ENCODE data around the gene AKAP5.

The AKAP5 gene, protein sequence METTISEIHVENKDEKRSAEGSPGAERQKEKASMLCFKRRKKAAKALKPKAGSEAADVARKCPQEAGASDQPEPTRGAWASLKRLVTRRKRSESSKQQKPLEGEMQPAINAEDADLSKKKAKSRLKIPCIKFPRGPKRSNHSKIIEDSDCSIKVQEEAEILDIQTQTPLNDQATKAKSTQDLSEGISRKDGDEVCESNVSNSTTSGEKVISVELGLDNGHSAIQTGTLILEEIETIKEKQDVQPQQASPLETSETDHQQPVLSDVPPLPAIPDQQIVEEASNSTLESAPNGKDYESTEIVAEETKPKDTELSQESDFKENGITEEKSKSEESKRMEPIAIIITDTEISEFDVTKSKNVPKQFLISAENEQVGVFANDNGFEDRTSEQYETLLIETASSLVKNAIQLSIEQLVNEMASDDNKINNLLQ

DNA sequence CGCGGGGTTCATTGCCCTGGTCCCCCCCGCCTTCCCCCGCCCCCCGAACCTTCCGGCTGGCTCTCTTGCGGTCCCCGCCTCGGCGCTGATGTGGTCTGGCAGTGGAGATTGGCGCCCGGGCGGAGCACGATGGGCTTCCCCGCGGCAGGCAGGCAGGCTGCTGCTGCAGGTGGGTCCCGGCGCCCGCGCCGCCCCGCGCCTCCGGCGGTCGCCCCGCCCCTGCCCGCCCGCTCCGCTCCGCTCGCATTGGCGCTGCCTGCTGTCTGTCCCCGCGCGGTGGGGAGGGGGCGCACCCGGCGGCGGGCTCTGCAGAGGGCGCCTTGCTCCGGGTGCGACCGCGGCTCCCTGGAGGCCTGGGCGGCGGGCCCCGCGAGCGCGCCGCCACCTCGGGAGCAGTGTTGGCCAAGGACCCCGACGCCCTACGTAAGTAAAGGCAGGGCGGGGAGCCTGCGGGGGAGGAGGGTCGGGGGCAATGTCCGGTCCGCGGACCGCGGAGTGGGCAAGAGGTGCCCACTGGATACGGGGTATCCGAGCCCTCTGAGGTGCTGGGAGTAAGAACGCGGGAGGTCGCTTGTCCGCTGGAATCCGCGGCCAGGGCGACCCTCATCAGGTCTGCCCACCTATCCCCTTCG lies at the start of gene AKAP5:
Gene AKAP5 (plus strand): TSS at position 309 of the 632 bp plus-strand sequence. CDS start 2,896 bp downstream, outside the sequence.
- peak; percentile 41 to 51 for DNase-seq (ENCODE audit: low read depth in 1 of 2, low spot score in 1 of 2)

- DNase-seq (ENCODE audit: low read depth in 1 of 2, low spot score in 1 of 2), result no peak
Measured at GRCh38 chr14:64416348-64416932, 48.9 kb upstream of the AKAP5 start.

- no peak for DNase-seq (ENCODE audit: low read depth in 1 of 2, low spot score in 1 of 2)
Measured at GRCh38 chr14:64417055-64417770, 48.1 kb upstream of the AKAP5 start.

- no peak for DNase-seq (ENCODE audit: low read depth in 1 of 2, low spot score in 1 of 2)
Measured at GRCh38 chr14:64417771-64418125, 47.6 kb upstream of the AKAP5 start.

GRCh38 chr14:64419003-64419402 lies 46.3 kb upstream of the AKAP5 start:
- DNase-seq (ENCODE audit: low read depth in 1 of 2, low spot score in 1 of 2), result no peak

GRCh38 chr14:64421166-64421565 lies 44.1 kb upstream of the AKAP5 start:
- no peak for DNase-seq (ENCODE audit: low read depth in 1 of 2, low spot score in 1 of 2)

- DNase-seq (ENCODE audit: low read depth in 1 of 2, low spot score in 1 of 2), result no peak
Measured at GRCh38 chr14:64422005-64422404, 43.3 kb upstream of the AKAP5 start.

DNA sequence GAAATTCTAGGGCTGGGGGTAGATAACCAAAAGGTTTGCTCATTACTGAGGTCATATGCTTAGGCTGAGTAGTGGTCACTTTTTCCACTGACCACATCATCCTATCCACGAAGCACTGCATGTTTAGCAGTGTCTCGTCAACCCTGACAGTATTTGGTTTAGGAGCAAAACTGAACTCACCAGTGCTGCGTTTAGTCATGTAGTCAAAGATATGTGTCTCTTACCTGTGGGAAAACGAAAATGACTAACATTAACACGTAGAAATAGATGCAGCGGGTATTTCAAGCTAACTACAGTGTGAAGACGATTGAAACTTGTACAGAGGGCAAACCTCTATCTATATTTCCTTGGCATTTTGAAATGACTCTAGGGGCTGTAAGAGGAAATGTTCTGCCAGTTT lies 42.5 kb upstream of the AKAP5 start:
- no peak for DNase-seq (ENCODE audit: low read depth in 1 of 2, low spot score in 1 of 2)

DNA sequence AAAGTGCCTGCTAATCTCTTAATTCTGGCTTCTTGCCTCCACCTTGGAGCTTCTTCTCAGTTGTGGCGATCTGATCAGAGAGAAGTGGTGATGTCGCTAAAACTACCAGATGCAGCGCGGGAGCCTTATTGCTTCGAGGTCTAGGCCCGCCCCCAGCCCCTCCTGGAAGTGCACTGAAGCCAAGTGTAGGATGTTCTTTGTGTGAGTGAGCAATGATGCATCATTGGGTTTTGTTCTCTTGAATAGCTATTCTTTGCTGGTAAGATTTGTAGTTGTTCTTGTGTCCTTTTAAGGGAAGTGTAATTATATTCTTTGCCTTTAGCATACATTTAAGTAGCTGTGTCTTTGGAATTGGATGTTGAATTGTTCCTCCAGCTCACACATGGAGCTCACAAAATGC lies 41.3 kb upstream of the AKAP5 start:
- DNase-seq (ENCODE audit: low read depth in 1 of 2, low spot score in 1 of 2), result no peak

- no peak for DNase-seq (ENCODE audit: low read depth in 1 of 2, low spot score in 1 of 2)
Measured at GRCh38 chr14:64434528-64434927, 30.8 kb upstream of the AKAP5 start.

- no peak for DNase-seq (ENCODE audit: low read depth in 1 of 2, low spot score in 1 of 2)
Measured at GRCh38 chr14:64438181-64438841, 27.0 kb upstream of the AKAP5 start.

GRCh38 chr14:64439141-64439540 lies 26.2 kb upstream of the AKAP5 start:
- no peak for DNase-seq (ENCODE audit: low read depth in 1 of 2, low spot score in 1 of 2)

- DNase-seq (ENCODE audit: low read depth in 1 of 2, low spot score in 1 of 2), result no peak
Measured at GRCh38 chr14:64440494-64440893, 24.8 kb upstream of the AKAP5 start.

- no peak for DNase-seq (ENCODE audit: low read depth in 1 of 2, low spot score in 1 of 2)
Measured at GRCh38 chr14:64442300-64442988, 22.9 kb upstream of the AKAP5 start.

DNA sequence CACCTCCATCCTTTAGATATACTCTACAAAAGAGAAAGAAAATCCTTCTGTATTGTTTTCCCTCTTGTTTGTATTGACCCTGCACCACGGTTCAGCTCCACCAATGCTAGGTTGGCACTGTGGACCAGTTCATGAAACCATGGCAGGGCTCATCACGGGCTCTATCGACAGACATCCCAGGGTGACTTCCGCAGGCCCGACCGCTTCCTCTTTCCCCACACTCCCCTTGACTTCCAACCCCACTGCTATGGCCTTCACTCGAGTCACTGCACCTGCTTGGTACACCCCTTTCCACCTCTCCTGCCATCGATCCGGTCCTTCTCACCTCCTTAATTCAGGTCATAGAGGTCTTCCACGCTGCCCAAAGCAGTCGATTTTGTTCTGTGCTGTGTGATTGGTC lies 21.2 kb upstream of the AKAP5 start:
- no peak for DNase-seq (ENCODE audit: low read depth in 1 of 2, low spot score in 1 of 2)

GRCh38 chr14:64444984-64445845 lies 20.1 kb upstream of the AKAP5 start:
- no peak for DNase-seq (ENCODE audit: low read depth in 1 of 2, low spot score in 1 of 2)

GRCh38 chr14:64447876-64448670 lies 17.2 kb upstream of the AKAP5 start:
- no peak for DNase-seq (ENCODE audit: low read depth in 1 of 2, low spot score in 1 of 2)

- no peak for DNase-seq (ENCODE audit: low read depth in 1 of 2, low spot score in 1 of 2)
Measured at GRCh38 chr14:64450255-64450654, 15.0 kb upstream of the AKAP5 start.

GRCh38 chr14:64454671-64455070 lies 10.6 kb upstream of the AKAP5 start:
- DNase-seq (ENCODE audit: low read depth in 1 of 2, low spot score in 1 of 2), result no peak

All from stimulated activated CD4-positive, alpha-beta T cell treated with anti-CD3 and anti-CD28 coated beads, Interleukin-15, amount 100 ng/mL, for 1 hour (primary cell).